B cell (primary cell): Measurements from ENCODE around the gene FNDC5.

ENCODE experiments used
- EZH2 ChIP-seq: IDR thresholded peaks from 2 replicates; pipeline ENCODE4 v1.6.1; 2012; ENCODE audit warnings: borderline replicate concordance, low read depth, mild to moderate bottlenecking, moderate library complexity, low read length; ENCODE audit not compliant: insufficient read depth, poor library complexity, severe bottlenecking
- TF ChIP-seq, protein P1 (sequence below): fragments of 200-600 bp; IDR thresholded peaks from one replicate; pipeline ENCODE4 v1.8.0; 2022; ENCODE audit warnings: antibody characterized with exemption, mild to moderate bottlenecking

DNA sequence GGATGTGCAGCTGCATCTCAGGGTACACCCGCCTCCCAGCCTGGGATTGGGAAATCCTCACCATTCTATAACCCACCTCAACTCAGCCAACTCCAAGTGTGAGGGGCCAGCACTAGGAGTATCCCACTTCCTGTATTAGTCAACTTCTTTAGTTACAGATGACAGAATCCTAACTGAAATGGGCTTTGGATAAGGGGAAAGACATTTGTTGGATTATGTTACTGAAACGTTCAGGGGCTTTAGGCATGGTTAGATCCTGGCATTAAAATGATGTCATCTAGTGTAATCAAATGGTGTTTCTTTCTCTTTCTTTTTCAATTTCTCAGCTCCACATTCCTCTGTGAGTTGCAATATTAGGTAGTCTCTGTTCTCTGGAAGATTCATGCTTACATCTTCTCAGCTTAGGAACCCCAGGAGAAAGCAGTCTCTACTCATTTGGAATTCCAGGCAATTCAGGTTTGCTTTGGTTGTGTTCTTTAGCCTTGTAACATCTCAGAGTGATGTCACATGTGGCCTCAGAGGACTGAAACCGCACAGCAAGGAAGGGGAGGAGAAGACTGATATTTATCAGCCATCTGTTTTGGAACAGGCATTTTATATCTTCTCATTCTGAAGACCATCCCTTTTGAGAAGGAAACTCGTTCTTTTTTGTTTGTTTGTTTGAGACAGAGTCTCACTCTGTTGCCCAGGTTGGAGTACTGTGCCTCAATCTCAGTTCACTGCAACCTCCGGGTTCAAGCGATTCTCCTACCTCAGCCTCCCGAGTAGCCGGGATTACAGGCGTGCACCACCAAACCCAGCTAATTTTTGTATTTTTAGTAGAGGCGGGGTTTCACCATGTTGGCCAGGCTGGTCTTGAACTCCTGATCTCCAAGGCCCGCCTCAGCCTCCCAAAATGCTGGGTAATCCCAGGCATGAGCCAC lies 49.4 kb upstream of the FNDC5 start:
- TF ChIP-seq, protein P1, sequence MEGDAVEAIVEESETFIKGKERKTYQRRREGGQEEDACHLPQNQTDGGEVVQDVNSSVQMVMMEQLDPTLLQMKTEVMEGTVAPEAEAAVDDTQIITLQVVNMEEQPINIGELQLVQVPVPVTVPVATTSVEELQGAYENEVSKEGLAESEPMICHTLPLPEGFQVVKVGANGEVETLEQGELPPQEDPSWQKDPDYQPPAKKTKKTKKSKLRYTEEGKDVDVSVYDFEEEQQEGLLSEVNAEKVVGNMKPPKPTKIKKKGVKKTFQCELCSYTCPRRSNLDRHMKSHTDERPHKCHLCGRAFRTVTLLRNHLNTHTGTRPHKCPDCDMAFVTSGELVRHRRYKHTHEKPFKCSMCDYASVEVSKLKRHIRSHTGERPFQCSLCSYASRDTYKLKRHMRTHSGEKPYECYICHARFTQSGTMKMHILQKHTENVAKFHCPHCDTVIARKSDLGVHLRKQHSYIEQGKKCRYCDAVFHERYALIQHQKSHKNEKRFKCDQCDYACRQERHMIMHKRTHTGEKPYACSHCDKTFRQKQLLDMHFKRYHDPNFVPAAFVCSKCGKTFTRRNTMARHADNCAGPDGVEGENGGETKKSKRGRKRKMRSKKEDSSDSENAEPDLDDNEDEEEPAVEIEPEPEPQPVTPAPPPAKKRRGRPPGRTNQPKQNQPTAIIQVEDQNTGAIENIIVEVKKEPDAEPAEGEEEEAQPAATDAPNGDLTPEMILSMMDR: no peak
- TF ChIP-seq EZH2: no peak
